ENCODE measurements around the gene WNK2. TPM values are rescaled to one million over a fixed set of nuclear protein-coding genes. Genes with fewer than 3 reads are reported as not detected.

WNK2 gene
- total RNA-seq, 1 experiment from 2014 or later, result 69.4 TPM

DNA sequence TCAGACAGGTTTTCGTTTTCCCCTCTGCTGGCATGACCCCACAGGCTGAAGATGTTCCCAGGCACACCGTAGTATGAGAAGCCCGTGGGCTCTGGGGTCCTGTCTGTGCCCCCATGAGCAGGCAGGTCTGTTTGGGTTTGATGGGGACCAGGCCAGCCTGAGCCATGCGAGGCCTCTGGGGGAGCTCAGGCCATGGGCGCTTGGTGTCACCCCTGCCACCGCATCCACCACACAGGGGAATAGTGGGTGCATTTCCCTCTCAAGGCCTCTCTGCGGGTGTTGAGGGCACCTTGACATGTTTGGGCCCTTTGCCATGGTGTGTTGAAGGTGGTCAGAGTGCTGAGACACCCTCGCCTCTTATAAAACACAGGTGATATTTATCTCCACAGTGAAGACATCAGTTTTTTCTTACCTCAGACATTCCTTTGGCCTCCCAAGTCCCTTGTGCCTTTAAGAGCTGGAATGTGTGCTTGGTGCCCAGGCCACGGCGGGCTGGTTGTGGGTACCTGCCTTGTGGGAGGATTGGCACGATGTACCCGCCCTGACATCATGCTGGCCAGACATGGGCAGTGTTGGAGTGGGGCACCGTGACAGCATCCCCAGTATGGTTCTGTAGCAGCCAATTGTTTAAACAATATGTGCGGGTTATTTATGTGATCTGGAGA, 68.3 kb downstream of the WNK2 start:
- Histone ChIP-seq H3K27me3 (ENCODE audit: insufficient read depth, low read length) (no peaks in the 10 kb centered on the region), H3K4me1 (ENCODE audit: insufficient read depth, low read length) (no peaks in the 10 kb centered on the region; the same call in 1 of the 2 replicates), H2BK5ac (ENCODE audit: insufficient read length, low read length) (no peak overlapping the region), H3K4ac (ENCODE audit: low read depth, low read length) (no peak overlapping the region), H3K9ac (ENCODE audit: extremely low read depth, insufficient read length, low read length) (no peak overlapping the region), H3K79me1 (ENCODE audit: insufficient read depth, low read depth, low read length, poor library complexity, severe bottlenecking) (no peaks in the 10 kb centered on the region), H2BK20ac (ENCODE audit: low read depth, low read length, poor library complexity, severe bottlenecking) (no peak overlapping the region), H4K20me1 (ENCODE audit: control insufficient read depth, insufficient read depth, insufficient read length) (no peaks in the 10 kb centered on the region), H4K91ac (ENCODE audit: insufficient read length, low read depth, low read length) (no peak overlapping the region), H2BK120ac (ENCODE audit: low read depth, low read length, poor library complexity, severe bottlenecking) (no peak overlapping the region), H3K23me2 (ENCODE audit: insufficient read length, low read depth, low read length, poor library complexity, severe bottlenecking) (no peaks in the 10 kb centered on the region), H3K79me2 (ENCODE audit: insufficient read depth, low read length) (no peaks in the 10 kb centered on the region), H3K23ac (ENCODE audit: insufficient read length, low read depth, low read length) (no peak overlapping the region), H3K27ac (ENCODE audit: insufficient read length, low read depth, low read length) (no peak overlapping the region), H3K14ac (ENCODE audit: insufficient read depth, low read length) (no peak overlapping the region), H3K4me2 (ENCODE audit: insufficient read depth, insufficient read length, low read length) (no peak overlapping the region), H2AFZ (ENCODE audit: low read length) (no peak overlapping the region), H2BK15ac (ENCODE audit: low read depth, low read length) (no peak overlapping the region), H2AK5ac (ENCODE audit: insufficient read length, low read length) (no peak overlapping the region), H4K5ac (ENCODE audit: insufficient read length, low read depth, low read length) (no peak overlapping the region), H2BK12ac (ENCODE audit: insufficient read length, low read depth, low read length) (no peak overlapping the region), H3K56ac (ENCODE audit: insufficient read length, low read depth, low read length) (no peak overlapping the region), H3K18ac (ENCODE audit: insufficient read length, low read depth, low read length) (no peak overlapping the region), H3T11ph (ENCODE audit: low read length) (no peak overlapping the region), H3K9me3 (ENCODE audit: control insufficient read depth, low read depth, low read length) (no peaks in the 10 kb centered on the region), H4K8ac (replicated peaks; ENCODE audit: insufficient read length, low read depth, low read length) (no peak overlapping the region)
- Mint-ChIP-seq H3K4me1 (peaks cover 9 to 11% of the 10 kb centered on the region in 2 experiments), H3K9me3 (no peaks in the 10 kb centered on the region), H3K27ac (no peak overlapping the region), H3K27me3 (ENCODE audit: low read depth) (no peaks in the 10 kb centered on the region), H3K4me3 (no peak overlapping the region), H3K36me3 (ENCODE audit: insufficient read depth in 1 of 3, low read depth in 3 of 3) (peaks cover 7 to 16% (median 7%) of the 10 kb centered on the region in 3 experiments)
- DNase-seq, result no peak
- WGBS (ENCODE audit: extremely low coverage, insufficient read length, low lambda C conversion rate), result no CpG with 5 or more reads among the region's 14 CpGs
- TF ChIP-seq, protein P1, sequence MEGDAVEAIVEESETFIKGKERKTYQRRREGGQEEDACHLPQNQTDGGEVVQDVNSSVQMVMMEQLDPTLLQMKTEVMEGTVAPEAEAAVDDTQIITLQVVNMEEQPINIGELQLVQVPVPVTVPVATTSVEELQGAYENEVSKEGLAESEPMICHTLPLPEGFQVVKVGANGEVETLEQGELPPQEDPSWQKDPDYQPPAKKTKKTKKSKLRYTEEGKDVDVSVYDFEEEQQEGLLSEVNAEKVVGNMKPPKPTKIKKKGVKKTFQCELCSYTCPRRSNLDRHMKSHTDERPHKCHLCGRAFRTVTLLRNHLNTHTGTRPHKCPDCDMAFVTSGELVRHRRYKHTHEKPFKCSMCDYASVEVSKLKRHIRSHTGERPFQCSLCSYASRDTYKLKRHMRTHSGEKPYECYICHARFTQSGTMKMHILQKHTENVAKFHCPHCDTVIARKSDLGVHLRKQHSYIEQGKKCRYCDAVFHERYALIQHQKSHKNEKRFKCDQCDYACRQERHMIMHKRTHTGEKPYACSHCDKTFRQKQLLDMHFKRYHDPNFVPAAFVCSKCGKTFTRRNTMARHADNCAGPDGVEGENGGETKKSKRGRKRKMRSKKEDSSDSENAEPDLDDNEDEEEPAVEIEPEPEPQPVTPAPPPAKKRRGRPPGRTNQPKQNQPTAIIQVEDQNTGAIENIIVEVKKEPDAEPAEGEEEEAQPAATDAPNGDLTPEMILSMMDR (conservative IDR thresholded peaks at IDR 0.05), result no peak

All from H9 (cell line).